Body of pancreas (tissue), 4 donors: Measurements from ENCODE around the gene TCN1.

Experiments
- POLR2A ChIP-seq, 3 donors: fragments of 450-650 bp; IDR thresholded peaks; one replicate each; pipeline ENCODE4 v1.6.1; 2016; ENCODE audit warnings: antibody characterized with exemption in 3 of 3, mild to moderate bottlenecking in 2 of 3
- TF ChIP-seq, protein P1 (sequence below), 7 experiments: fragments of 450-650 bp in 4 of 7; fragments of 200-600 bp in 3 of 7; sonication (generic) in 3 of 7; IDR thresholded peaks; one replicate each; pipeline ENCODE4 v1.5.1; 2016 to 2019; ENCODE audit warnings: antibody characterized with exemption in 7 of 7

DNA sequence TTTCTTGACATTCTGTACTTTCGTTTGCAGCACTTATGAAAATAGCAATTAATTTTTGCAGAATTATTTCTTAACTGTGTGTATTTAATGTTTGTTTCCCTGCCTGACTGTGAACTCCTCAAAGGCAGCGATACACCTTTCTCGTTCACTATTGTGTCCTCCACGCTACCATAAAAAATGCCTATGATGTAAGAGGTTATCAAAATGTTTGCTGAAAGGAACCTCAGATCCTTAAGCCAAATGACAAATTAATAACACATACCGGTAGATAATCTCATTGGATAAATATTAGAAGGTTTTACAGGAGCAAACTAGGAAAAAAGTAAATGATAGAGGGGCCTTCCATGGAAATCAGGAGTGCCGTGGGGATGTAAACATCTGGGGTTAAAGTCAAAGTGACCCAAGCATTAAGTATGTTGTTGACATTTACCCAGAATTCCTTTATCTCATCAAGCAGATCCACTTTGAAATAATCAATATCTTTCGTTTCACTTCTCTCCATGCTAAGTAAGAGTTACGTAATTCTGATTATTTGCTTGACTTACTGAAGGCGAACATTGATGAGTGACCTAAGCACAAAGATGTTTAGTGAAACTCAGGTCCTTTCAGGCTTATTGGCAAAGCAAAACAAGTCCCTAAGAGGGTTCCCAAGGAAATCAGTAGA is 9.7 kb upstream of the TCN1 start:
- TF ChIP-seq, protein P1, sequence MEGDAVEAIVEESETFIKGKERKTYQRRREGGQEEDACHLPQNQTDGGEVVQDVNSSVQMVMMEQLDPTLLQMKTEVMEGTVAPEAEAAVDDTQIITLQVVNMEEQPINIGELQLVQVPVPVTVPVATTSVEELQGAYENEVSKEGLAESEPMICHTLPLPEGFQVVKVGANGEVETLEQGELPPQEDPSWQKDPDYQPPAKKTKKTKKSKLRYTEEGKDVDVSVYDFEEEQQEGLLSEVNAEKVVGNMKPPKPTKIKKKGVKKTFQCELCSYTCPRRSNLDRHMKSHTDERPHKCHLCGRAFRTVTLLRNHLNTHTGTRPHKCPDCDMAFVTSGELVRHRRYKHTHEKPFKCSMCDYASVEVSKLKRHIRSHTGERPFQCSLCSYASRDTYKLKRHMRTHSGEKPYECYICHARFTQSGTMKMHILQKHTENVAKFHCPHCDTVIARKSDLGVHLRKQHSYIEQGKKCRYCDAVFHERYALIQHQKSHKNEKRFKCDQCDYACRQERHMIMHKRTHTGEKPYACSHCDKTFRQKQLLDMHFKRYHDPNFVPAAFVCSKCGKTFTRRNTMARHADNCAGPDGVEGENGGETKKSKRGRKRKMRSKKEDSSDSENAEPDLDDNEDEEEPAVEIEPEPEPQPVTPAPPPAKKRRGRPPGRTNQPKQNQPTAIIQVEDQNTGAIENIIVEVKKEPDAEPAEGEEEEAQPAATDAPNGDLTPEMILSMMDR (IDR thresholded peaks at IDR 0.05): no peak
- TF ChIP-seq POLR2A (IDR thresholded peaks at IDR 0.05): no peak
